H1 (cell line): Measurements from ENCODE around the gene SLC35F1. TPM values are rescaled to one million over a fixed set of nuclear protein-coding genes. Genes with fewer than 3 reads are reported as not detected.

Experiments
- CHD7 ChIP-seq: fragments of 300-600 bp; sonication (generic); IDR thresholded peaks from 2 replicates; pipeline ENCODE4 v1.7.1; 2012; ENCODE audit warnings: low read length, moderate library complexity, mild to moderate bottlenecking, inconsistent platforms; ENCODE audit not compliant: insufficient replicate concordance
- EP300 ChIP-seq, 2 experiments: IDR thresholded peaks; 1 replicate in 1 of 2; 2 replicates in 1 of 2; pipeline ENCODE4 v1.6.1; 2011 to 2012; ENCODE audit warnings: low read depth in 2 of 2, low read length in 2 of 2, mild to moderate bottlenecking in 2 of 2, borderline replicate concordance in 1 of 2, inconsistent platforms in 1 of 2, moderate library complexity in 1 of 2
- TAF1 ChIP-seq: IDR thresholded peaks from 2 replicates; pipeline ENCODE4 v1.6.1; 2011; ENCODE audit warnings: mild to moderate bottlenecking, low read depth, low read length
- TAF7 ChIP-seq: optimal IDR thresholded peaks from 2 replicates; pipeline ENCODE3; 2011; ENCODE audit warnings: low read depth, mild to moderate bottlenecking, inconsistent platforms, low read length, moderate library complexity, borderline replicate concordance
- USF2 ChIP-seq: IDR thresholded peaks from 2 replicates; pipeline ENCODE4 v1.6.1; 2011; ENCODE audit warnings: low read length, improper control_type of control experiment
- polyA plus RNA-seq, 7 experiments: library from polyadenylated mRNA; depleted of rRNA in 3 of 7; stranded (reverse) in 5 of 7; unstranded in 2 of 7; fragments of >200 nt in 5 of 7; fragments of 200-250 nt in 2 of 7; gene quantifications; 1 replicate in 5 of 7; 2 replicates in 1 of 7; 4 replicates in 1 of 7; pipeline versions ENCODE4 v1.2.1 to v1.2.3, GENCODE V29; 2011 to 2013; ENCODE audit warnings: missing spikeins in 2 of 7, mixed read lengths in 2 of 7
- total RNA-seq: library from RNA; stranded (reverse); fragmentation: NEBNext Ultra II Directional; extraction: Animal tissue kit (Norgen Biotek cat#: 25700); gene quantifications from 2 replicates; pipeline ENCODE4 v1.2.1, GENCODE V29; 2021
- TF ChIP-seq, protein P1 (sequence below): IDR thresholded peaks from 2 replicates; pipeline ENCODE4 v1.6.1; 2012; ENCODE audit warnings: low read length, inconsistent platforms

The SLC35F1 gene
- total and polyA plus RNA-seq, 2 of the 8 experiments (the other 6 are each of a cell fraction or from before 2014, with no cell fraction given): 7.0 to 10.0 TPM

DNA sequence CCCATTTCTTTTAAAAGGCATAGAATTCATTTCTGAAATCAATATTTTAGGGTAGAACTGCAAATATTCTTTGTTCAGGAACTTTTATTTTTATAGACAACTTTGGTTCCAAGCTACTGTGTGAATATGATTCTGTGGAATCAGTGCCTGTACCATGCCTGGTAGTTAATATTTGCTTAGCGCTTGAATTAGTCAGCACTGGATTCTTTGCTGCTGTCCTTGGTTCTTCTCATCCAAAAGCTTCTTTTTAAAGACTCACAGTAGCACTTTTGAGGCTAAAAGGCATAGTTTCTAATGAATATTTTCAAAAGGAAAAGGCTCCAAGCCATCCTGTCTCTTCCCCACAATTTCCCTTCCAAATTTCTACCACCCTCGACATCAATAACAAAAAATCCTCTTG lies 109.5 kb downstream of the SLC35F1 start (continued):
- TF ChIP-seq CHD7: no peak
- TF ChIP-seq EP300 (IDR thresholded peaks at IDR 0.05; ENCODE audit: borderline replicate concordance in 1 of 2, low read depth in 2 of 2, low read length in 2 of 2): no peak
- TF ChIP-seq TAF1: no peak
- TF ChIP-seq, protein P1, sequence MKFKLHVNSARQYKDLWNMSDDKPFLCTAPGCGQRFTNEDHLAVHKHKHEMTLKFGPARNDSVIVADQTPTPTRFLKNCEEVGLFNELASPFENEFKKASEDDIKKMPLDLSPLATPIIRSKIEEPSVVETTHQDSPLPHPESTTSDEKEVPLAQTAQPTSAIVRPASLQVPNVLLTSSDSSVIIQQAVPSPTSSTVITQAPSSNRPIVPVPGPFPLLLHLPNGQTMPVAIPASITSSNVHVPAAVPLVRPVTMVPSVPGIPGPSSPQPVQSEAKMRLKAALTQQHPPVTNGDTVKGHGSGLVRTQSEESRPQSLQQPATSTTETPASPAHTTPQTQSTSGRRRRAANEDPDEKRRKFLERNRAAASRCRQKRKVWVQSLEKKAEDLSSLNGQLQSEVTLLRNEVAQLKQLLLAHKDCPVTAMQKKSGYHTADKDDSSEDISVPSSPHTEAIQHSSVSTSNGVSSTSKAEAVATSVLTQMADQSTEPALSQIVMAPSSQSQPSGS: no peak
- TF ChIP-seq USF2: no peak
- TF ChIP-seq TAF7: no peak
